Measurements from ENCODE around the gene ZNF148.

Gene ZNF148

DNA sequence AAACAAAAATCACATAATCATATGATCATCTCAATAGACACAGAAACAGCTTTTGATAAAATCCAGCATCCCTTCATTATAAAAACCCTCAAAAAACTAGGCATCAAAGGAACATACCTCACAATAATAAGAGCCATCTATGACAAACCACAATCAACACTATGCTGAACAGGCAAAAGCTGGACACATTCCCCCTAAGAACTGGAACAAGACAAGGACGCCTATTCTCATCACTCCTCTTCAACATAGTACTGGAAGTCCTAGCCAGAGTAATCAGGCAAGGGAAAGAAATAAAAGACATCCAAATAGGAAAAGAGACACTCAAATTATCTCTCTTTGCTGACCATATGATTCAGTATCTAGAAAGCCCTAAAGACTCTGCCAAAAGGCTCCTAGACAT, 107.7 kb downstream of the ZNF148 start:
- DNase-seq, result no peak

GRCh38 chr3:125266971-125267370, 108.2 kb downstream of the ZNF148 start:
- no peak for DNase-seq

- DNase-seq, result no peak
These were observed 113.0 kb downstream of the ZNF148 start for GRCh38 chr3:125262161-125262560.

DNA sequence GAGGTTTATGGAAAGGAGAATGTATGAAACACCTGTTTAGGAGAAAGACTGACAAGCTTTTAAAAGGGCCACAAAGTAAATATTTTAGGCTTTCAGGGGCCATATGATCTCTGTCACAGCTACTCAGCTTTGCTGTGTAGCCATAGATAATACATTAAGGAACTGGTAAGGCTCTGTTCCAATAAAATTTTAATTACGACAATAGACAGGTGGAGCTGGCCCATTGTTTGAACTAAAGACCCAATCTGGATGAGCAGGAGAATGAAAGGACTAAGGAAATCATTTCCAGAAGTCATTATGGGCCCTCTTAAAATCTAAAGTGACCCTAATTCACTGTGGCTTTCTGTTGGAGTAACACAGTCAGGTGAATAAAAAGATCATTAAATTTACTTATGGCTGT, 114.1 kb downstream of the ZNF148 start:
- DNase-seq, result no peak

DNA sequence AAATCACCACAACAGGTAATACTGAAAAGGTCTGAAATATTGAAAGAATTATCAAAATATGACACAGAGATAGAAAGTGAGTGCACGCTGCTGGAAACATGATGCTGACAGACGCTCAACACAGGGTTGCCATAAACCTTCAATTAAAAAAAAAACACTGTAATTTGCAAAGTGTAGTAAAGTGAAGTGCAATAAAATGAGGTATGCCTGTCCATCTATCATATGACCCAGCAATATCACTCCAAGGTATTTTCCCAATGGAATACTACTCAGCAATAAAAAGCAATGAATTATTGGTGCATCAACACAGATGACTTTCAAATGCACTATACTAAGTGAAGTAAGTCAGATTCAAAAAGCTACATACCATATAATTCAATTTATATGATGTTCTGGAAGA, 115.0 kb downstream of the ZNF148 start:
- DNase-seq, result no peak

GRCh38 chr3:125257536-125257935, 117.6 kb downstream of the ZNF148 start:
- DNase-seq, result no peak

GRCh38 chr3:125256675-125257074, 118.5 kb downstream of the ZNF148 start:
- no peak for DNase-seq

DNA sequence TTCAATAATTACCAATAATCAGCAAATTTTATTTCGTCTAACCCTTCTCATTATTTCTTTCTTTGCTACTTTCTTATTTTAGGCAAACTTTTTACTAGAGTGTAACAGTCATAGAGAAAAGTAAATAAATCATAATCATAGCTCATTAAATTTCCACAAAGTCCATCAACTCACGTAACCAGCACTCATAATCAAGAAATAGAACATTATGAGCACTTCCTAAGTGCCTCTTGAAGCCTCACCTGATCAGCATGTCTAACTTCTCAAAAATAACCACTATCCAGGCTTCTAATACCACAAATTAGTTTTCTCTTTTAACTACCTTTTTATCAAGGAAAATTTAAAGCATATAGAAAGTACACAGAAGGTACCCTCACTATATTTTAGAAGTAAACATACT, 124.2 kb downstream of the ZNF148 start:
- DNase-seq, result no peak

GRCh38 chr3:125246237-125246636, 128.9 kb downstream of the ZNF148 start:
- no peak for DNase-seq

GRCh38 chr3:125245521-125245920, 129.6 kb downstream of the ZNF148 start:
- no peak for DNase-seq

GRCh38 chr3:125240496-125240895, 134.6 kb downstream of the ZNF148 start:
- no peak for DNase-seq

DNA sequence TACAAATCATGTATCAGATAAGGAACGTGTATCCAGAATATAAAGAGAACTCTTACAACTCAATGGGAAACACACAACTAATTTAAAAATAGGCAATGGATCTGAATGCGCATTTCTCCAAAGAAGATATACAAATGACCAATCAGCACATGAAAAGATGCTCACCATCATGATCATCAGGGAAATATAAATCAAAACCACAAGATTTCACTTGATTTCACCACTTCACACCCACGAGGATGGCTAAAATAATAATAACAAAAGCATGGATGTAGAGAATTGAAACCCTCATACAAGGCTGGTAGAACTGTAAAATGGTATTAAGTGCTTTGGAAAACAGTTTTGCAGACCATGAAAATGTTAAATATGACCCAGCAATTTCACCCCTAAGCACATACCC, 135.9 kb downstream of the ZNF148 start:
- DNase-seq, result no peak

DNA sequence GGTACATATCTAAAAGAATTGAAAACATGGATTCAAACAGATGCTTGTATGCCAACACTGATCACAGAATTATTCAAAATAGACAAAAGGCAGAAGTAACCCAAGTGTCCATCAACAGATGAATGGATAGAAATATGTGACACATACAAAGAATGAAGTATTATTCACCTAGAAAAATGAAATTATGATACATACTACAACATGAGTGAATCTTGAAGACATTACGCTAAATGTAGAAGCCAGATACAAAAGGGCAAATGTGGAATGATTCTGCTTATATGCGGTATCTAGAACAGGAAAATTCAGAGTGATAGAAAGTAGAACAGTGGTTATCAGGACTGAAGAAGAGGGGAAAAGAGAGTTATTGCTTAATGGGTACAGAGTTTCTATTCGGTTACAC, 136.4 kb downstream of the ZNF148 start:
- no peak for DNase-seq

DNA sequence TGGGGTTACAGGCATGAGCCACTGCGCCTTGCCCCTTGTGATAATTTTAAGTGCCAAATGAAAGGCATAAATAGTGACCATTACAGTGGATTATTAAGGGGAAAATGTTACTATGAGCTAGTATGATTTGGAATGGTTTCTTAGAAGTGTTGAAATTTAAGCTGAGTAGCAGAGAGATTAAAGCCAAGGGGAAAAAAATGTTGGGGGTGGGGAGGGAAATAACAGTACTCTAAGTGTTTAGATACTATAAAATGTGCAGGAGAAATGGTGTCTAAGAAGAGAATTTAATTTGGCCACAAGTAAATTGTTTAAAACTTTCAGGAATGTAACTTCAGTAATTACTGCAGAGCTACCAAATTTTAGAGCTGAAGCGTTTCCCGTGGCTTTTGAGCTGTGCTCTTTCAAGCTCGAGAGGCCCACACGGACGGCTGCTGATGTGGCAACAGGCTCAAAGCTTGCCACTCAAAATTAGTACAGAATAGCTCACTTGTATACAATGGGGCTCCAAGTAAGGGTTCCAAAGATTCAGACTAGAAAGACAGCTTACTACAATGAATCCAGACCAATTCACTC, 138.7 kb downstream of the ZNF148 start:
- DNase-seq, result no peak

- no peak for DNase-seq
These were observed 140.3 kb downstream of the ZNF148 start for GRCh38 chr3:125234831-125235230.

GRCh38 chr3:125232401-125232800, 142.7 kb downstream of the ZNF148 start:
- DNase-seq, result no peak

DNA sequence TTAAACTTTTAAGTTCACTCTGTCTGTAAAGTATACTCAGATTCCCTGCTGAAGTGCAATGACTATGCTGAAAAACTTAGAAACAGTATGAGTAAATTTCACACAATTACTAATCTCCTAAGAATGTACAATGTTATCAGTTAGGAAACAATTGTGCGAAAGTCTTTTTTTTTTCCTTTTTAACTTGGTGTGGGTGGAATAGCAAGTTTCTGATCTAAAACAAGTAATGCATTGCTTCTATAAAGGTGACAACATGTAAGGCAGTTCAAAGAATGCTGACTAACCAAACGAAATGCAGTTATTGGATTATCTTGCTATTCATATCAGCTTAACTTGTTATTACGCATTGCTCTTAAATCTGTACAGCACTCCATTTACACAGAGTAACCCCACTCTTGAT, 143.2 kb downstream of the ZNF148 start:
- DNase-seq, result no peak

DNA sequence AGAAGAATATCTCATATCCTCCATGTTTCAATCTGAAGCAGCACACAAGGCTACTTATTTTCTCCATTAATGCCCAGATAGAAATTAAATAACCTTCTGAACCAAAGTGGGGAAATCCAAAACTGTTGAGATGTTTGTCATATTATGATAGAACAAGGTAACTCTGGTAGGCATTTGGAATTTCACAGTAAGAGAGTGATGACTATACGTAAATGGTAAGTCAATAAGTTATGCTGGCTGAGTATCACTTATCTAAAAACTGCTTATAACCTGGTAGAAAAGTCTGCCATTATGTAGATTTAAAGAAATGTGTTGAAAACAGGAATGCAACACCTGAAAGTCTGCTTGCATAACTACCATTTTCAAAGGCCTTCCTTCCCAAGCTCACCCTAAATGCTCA, 145.4 kb downstream of the ZNF148 start:
- DNase-seq, result no peak

- no peak for DNase-seq
These were observed 146.0 kb downstream of the ZNF148 start for GRCh38 chr3:125229168-125229567.

GRCh38 chr3:125221831-125222230, 153.3 kb downstream of the ZNF148 start:
- no peak for DNase-seq

DNA sequence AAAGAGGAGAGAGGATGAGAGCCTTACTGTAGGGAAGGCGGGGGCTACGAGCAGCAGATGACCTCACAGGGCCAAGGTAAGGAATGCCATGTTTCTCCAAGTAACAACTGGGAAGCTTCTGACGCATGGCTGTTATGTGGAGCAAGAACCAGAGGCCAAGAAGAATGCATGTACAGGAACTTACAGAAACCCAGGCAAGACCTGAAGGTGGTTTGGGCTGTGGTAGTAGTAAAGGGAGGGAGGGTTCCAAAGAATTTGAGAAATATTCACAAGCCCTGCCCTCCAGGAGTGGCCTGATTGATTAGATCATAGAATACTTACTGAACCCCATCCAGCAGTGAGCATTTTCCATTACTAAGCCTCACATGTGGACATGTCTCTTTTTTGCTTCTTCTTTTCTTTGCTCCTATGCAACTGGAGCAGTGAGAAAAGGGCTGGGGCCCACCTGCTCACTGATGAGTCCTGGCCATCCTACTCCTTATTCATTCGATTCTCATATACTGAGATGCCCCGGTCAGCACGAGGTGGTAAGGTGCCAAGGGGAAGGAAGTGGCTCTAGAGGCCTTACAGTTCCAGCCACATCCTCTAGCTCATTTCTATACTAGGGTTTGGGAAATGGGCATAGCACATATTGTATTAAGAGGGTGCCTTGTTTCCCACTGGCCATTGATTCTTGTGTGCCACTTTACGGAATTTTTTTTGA, 154.2 kb downstream of the ZNF148 start:
- no peak for DNase-seq

DNA sequence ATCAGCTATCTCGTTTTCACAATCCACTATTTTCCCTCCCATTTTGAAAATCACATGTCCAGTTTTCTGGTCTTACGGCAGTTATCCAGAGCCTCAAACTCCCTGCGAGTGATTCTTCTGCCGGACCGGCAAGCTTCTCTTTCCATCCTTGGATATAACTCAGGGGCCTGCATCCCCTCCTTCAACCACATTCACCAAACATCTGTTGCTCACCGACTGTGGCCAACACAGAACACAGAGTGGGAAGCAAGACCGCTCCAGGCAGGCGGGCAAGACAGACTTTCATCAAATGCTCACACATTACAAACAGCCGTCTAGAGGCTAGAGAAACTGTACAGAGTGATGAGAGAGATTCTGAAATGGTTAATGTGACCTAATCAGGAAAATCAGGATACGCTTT, 154.9 kb downstream of the ZNF148 start:
- DNase-seq, result no peak

DNA sequence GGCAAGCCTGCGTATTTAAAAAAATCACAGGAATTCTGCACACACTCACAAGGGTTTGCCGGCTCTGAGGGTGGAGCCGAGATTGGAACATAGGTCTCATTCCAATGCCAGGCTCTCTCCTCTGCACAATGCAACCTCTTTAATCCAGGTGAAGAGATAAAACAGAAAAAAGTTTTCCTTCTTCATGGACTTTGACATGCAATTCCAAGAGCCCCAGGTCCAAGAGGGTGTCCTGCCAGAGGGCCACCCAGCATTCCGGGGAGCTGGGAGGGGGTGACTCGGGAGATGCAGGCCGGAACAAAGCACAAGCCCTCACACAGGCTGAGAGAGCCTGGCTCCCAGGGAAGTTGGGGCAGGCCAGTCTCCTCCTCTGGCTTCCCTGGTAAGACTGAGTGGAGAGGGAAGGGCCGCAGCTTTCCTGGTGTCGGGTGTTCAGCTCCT, 155.8 kb downstream of the ZNF148 start:
- no peak for DNase-seq

GRCh38 chr3:125214738-125215137, 160.4 kb downstream of the ZNF148 start:
- no peak for DNase-seq

GRCh38 chr3:125213946-125214542, 161.1 kb downstream of the ZNF148 start:
- DNase-seq, result no peak
